ENCODE results near the gene GPC4. TPM values are rescaled to one million over a fixed set of nuclear protein-coding genes. Genes with fewer than 3 reads are reported as not detected.

GPC4 gene
- total and polyA plus RNA-seq, 4 donors = 19.5 to 60.4 (median 29.1) TPM

GRCh38 chrX:133364865-133365264 lies 50.4 kb downstream of the GPC4 start:
- no peak for TF ChIP-seq CTCF (IDR thresholded peaks at IDR 0.05; ENCODE audit: control extremely low read depth, extremely low read depth)
- no peak overlapping the region for H3K4me3 ChIP-seq
- H3K4me1 ChIP-seq (ENCODE audit: control insufficient read depth in 5 of 5, insufficient read depth in 5 of 5, low read length in 5 of 5) = peaks cover 0 to 7% (median 0%) of the 10 kb centered on the region in 5 donors
- 58 to 83% methylated on average over 1 of the region's 1 CpG for WGBS, 2 donors
- peak; percentile 26 to 61 (median 54) for DNase-seq
- H3K27ac ChIP-seq (ENCODE audit: low read depth in 1 of 2, low read length in 1 of 2) = no peak overlapping the region
- no peak overlapping the region for H3K9ac ChIP-seq (ENCODE audit: insufficient read depth in 1 of 2, low read length in 2 of 2)
- ATAC-seq (ENCODE audit: insufficient read depth, low FRiP score) = no peak
- H3K9me3 ChIP-seq (ENCODE audit: control insufficient read depth in 4 of 4, insufficient read depth in 3 of 4, low read length in 3 of 4) = no peaks in the 10 kb centered on the region
- peaks cover 4 to 27% (median 5%) of the 10 kb centered on the region in 3 donors for H3K27me3 ChIP-seq (ENCODE audit: control insufficient read depth in 3 of 3, insufficient read depth in 3 of 3, low read length in 2 of 3)
- no peaks in the 10 kb centered on the region for H3K36me3 ChIP-seq (ENCODE audit: control insufficient read depth in 4 of 4, insufficient read depth in 4 of 4, low read length in 4 of 4)

- WGBS, 2 donors = 64 to 69% methylated on average over 1 of the region's 1 CpG
- H3K9ac ChIP-seq (ENCODE audit: insufficient read depth in 1 of 2, low read length in 2 of 2) = no peak overlapping the region
- no peak overlapping the region for H3K27ac ChIP-seq (ENCODE audit: low read depth in 1 of 2, low read length in 1 of 2)
- H3K4me1 ChIP-seq (ENCODE audit: control insufficient read depth in 5 of 5, insufficient read depth in 5 of 5, low read length in 5 of 5) = peaks cover 0 to 7% (median 0%) of the 10 kb centered on the region in 5 donors
- H3K27me3 ChIP-seq (ENCODE audit: control insufficient read depth in 3 of 3, insufficient read depth in 3 of 3, low read length in 2 of 3) = peaks cover 4 to 27% (median 5%) of the 10 kb centered on the region in 3 donors
- no peaks in the 10 kb centered on the region for H3K36me3 ChIP-seq (ENCODE audit: control insufficient read depth in 4 of 4, insufficient read depth in 4 of 4, low read length in 4 of 4)
- TF ChIP-seq CTCF (IDR thresholded peaks at IDR 0.05; ENCODE audit: control extremely low read depth, extremely low read depth) = no peak
- ATAC-seq (ENCODE audit: insufficient read depth, low FRiP score) (no peak), DNase-seq (peak in 2 of 3 donors; percentile 54 to 57)
- no peaks in the 10 kb centered on the region for H3K9me3 ChIP-seq (ENCODE audit: control insufficient read depth in 4 of 4, insufficient read depth in 3 of 4, low read length in 3 of 4)
- no peak overlapping the region for H3K4me3 ChIP-seq
These were observed 51.1 kb downstream of the GPC4 start for GRCh38 chrX:133364196-133364595.

GRCh38 chrX:133362538-133362937 lies 52.8 kb downstream of the GPC4 start:
- H3K27ac ChIP-seq (ENCODE audit: low read depth in 1 of 2, low read length in 1 of 2) = no peak overlapping the region
- H3K9me3 ChIP-seq (ENCODE audit: control insufficient read depth in 4 of 4, insufficient read depth in 3 of 4, low read length in 3 of 4) = no peaks in the 10 kb centered on the region
- peaks cover 0 to 7% (median 0%) of the 10 kb centered on the region in 5 donors for H3K4me1 ChIP-seq (ENCODE audit: control insufficient read depth in 5 of 5, insufficient read depth in 5 of 5, low read length in 5 of 5)
- no peak for TF ChIP-seq CTCF (IDR thresholded peaks at IDR 0.05; ENCODE audit: control extremely low read depth, extremely low read depth)
- WGBS, 2 donors = 64 to 76% methylated on average over 2 of the region's 2 CpGs
- no peak overlapping the region for H3K9ac ChIP-seq (ENCODE audit: insufficient read depth in 1 of 2, low read length in 2 of 2)
- no peak overlapping the region for H3K4me3 ChIP-seq
- H3K27me3 ChIP-seq (ENCODE audit: control insufficient read depth in 3 of 3, insufficient read depth in 3 of 3, low read length in 2 of 3) = peaks cover under 1 to 30% (median 9%) of the 10 kb centered on the region in 3 donors
- ATAC-seq (ENCODE audit: insufficient read depth, low FRiP score) (no peak), DNase-seq (no peak)
- H3K36me3 ChIP-seq (ENCODE audit: control insufficient read depth in 4 of 4, insufficient read depth in 4 of 4, low read length in 4 of 4) = no peaks in the 10 kb centered on the region

- H3K4me3 ChIP-seq = no peak overlapping the region
- H3K27me3 ChIP-seq (ENCODE audit: control insufficient read depth in 3 of 3, insufficient read depth in 3 of 3, low read length in 2 of 3) = peaks cover 0 to 27% (median 9%) of the 10 kb centered on the region in 3 donors
- no peak for DNase-seq
- TF ChIP-seq CTCF (IDR thresholded peaks at IDR 0.05; ENCODE audit: control extremely low read depth, extremely low read depth) = no peak
- no peak overlapping the region for H3K9ac ChIP-seq (ENCODE audit: insufficient read depth in 1 of 2, low read length in 2 of 2)
- WGBS, 2 donors = 64 to 83% methylated on average over 2 of the region's 2 CpGs
- ATAC-seq (ENCODE audit: insufficient read depth, low FRiP score) = no peak
- peaks cover 0 to 3% (median 0%) of the 10 kb centered on the region in 4 donors for H3K9me3 ChIP-seq (ENCODE audit: control insufficient read depth in 4 of 4, insufficient read depth in 3 of 4, low read length in 3 of 4)
- H3K36me3 ChIP-seq (ENCODE audit: control insufficient read depth in 4 of 4, insufficient read depth in 4 of 4, low read length in 4 of 4) = no peaks in the 10 kb centered on the region
- no peaks in the 10 kb centered on the region for H3K4me1 ChIP-seq (ENCODE audit: control insufficient read depth in 5 of 5, insufficient read depth in 5 of 5, low read length in 5 of 5)
- no peak overlapping the region for H3K27ac ChIP-seq (ENCODE audit: low read depth in 1 of 2, low read length in 1 of 2)
These were observed 55.8 kb downstream of the GPC4 start for GRCh38 chrX:133359466-133359865.
